Skeletal muscle satellite cell (primary cell): ENCODE data around the gene NAP1L5. TPM values are rescaled to one million over a fixed set of nuclear protein-coding genes. Genes with fewer than 3 reads are reported as not detected.

Experiments
- H3K27me3 ChIP-seq: 2 replicates; pipeline ENCODE4 v1.7.0; 2013; ENCODE audit warnings: low read length; ENCODE audit not compliant: control insufficient read depth, insufficient read depth
- H3K36me3 ChIP-seq: 2 replicates; pipeline ENCODE4 v1.7.0; 2013; ENCODE audit warnings: mild to moderate bottlenecking, control low read depth, low read length; ENCODE audit not compliant: insufficient read depth
- H3K4me1 ChIP-seq: 2 replicates; pipeline ENCODE4 v1.7.0; 2013; ENCODE audit warnings: low read length; ENCODE audit not compliant: control insufficient read depth, insufficient read depth
- H3K4me2 ChIP-seq: 2 replicates; pipeline ENCODE4 v1.7.0; 2013; ENCODE audit warnings: mild to moderate bottlenecking, low read length
- H3K4me3 ChIP-seq: 2 replicates; pipeline ENCODE4 v1.7.0; 2013; ENCODE audit warnings: low read length
- H3K9ac ChIP-seq: 2 replicates; pipeline ENCODE4 v1.7.0; 2013; ENCODE audit warnings: mild to moderate bottlenecking, low read depth, low read length, moderate library complexity
- H3K9me3 ChIP-seq: replicated peaks from 2 replicates; pipeline ENCODE4 v1.7.0; 2013; ENCODE audit warnings: mild to moderate bottlenecking, control low read depth, low read length
- total RNA-seq: library from RNA; depleted of rRNA; stranded (reverse); fragments of >200 nt; gene quantifications from 2 replicates; pipeline ENCODE4 v1.2.3, GENCODE V29; 2012; rRNA removed

Gene NAP1L5
- total RNA-seq, result 7.6 and 10.9 TPM in 2 replicates

GRCh38 chr4:88697588-88698329, at the start of gene NAP1L5:
NAP1L5 (minus strand) TSS chr4:88697829; CDS start chr4:88697754, 75 bp downstream.
- H3K9me3 ChIP-seq, result no peaks in the 10 kb centered on the region
- peaks cover 17% of the 10 kb centered on the region for H3K4me1 ChIP-seq
- H3K4me3 ChIP-seq, result peak within 1 kb of the TSS; percentile 78
- H3K4me2 ChIP-seq, result peak within 1 kb of the TSS; percentile 82
- peak within 1 kb of the TSS; percentile 84 for H3K9ac ChIP-seq
- H3K27me3 ChIP-seq, result no peaks in the 10 kb centered on the region
- H3K36me3 ChIP-seq, result no peaks in the 10 kb centered on the region

GRCh38 chr4:88747351-88747750, 49.7 kb upstream of the NAP1L5 start:
- Histone ChIP-seq H3K9ac (no peak overlapping the region), H3K4me1 (peaks cover 33% of the 10 kb centered on the region), H3K4me3 (no peak overlapping the region), H3K36me3 (peaks cover 26% of the 10 kb centered on the region), H3K9me3 (no peaks in the 10 kb centered on the region), H3K27me3 (no peaks in the 10 kb centered on the region), H3K4me2 (no peak overlapping the region)

- Histone ChIP-seq H3K27me3 (no peaks in the 10 kb centered on the region), H3K4me2 (no peak overlapping the region), H3K9ac (no peak overlapping the region), H3K36me3 (peaks cover 26% of the 10 kb centered on the region), H3K4me1 (peaks cover 27% of the 10 kb centered on the region), H3K4me3 (no peak overlapping the region), H3K9me3 (no peaks in the 10 kb centered on the region)
These were observed 48.6 kb upstream of the NAP1L5 start for GRCh38 chr4:88746206-88746605.

GRCh38 chr4:88745581-88746163, 48.0 kb upstream of the NAP1L5 start:
- Histone ChIP-seq H3K4me2 (no peak overlapping the region), H3K27me3 (no peaks in the 10 kb centered on the region), H3K9me3 (no peaks in the 10 kb centered on the region), H3K4me1 (peaks cover 26% of the 10 kb centered on the region), H3K4me3 (no peak overlapping the region), H3K36me3 (peaks cover 26% of the 10 kb centered on the region), H3K9ac (no peak overlapping the region)

GRCh38 chr4:88745175-88745574, 47.5 kb upstream of the NAP1L5 start:
- H3K36me3 ChIP-seq, result peaks cover 24% of the 10 kb centered on the region
- no peaks in the 10 kb centered on the region for H3K9me3 ChIP-seq
- no peaks in the 10 kb centered on the region for H3K27me3 ChIP-seq
- H3K4me3 ChIP-seq, result no peak overlapping the region
- H3K9ac ChIP-seq, result no peak overlapping the region
- no peak overlapping the region for H3K4me2 ChIP-seq
- peaks cover 26% of the 10 kb centered on the region for H3K4me1 ChIP-seq

- Histone ChIP-seq H3K36me3 (peaks cover 18% of the 10 kb centered on the region), H3K27me3 (no peaks in the 10 kb centered on the region), H3K9ac (no peak overlapping the region), H3K9me3 (no peaks in the 10 kb centered on the region), H3K4me3 (no peak overlapping the region), H3K4me1 (peaks cover 26% of the 10 kb centered on the region), H3K4me2 (no peak overlapping the region)
These were observed 47.0 kb upstream of the NAP1L5 start for GRCh38 chr4:88744609-88745008.

- Histone ChIP-seq H3K4me3 (no peak overlapping the region), H3K36me3 (peaks cover 13% of the 10 kb centered on the region), H3K4me1 (peaks cover 26% of the 10 kb centered on the region), H3K4me2 (no peak overlapping the region), H3K9ac (peak overlapping the region; percentile 43), H3K9me3 (no peaks in the 10 kb centered on the region), H3K27me3 (no peaks in the 10 kb centered on the region)
These were observed 46.1 kb upstream of the NAP1L5 start for GRCh38 chr4:88743696-88744095.

GRCh38 chr4:88742561-88742960, 44.9 kb upstream of the NAP1L5 start:
- H3K9me3 ChIP-seq, result no peaks in the 10 kb centered on the region
- no peak overlapping the region for H3K4me2 ChIP-seq
- H3K36me3 ChIP-seq, result peaks cover 6% of the 10 kb centered on the region
- H3K9ac ChIP-seq, result no peak overlapping the region
- H3K4me1 ChIP-seq, result peaks cover 37% of the 10 kb centered on the region
- no peak overlapping the region for H3K4me3 ChIP-seq
- no peaks in the 10 kb centered on the region for H3K27me3 ChIP-seq

GRCh38 chr4:88738180-88738579, 40.6 kb upstream of the NAP1L5 start:
- H3K9ac ChIP-seq, result peak overlapping the region; percentile 50
- H3K4me1 ChIP-seq, result peaks cover 62% of the 10 kb centered on the region
- no peaks in the 10 kb centered on the region for H3K9me3 ChIP-seq
- peak overlapping the region; percentile 68 for H3K4me2 ChIP-seq
- peaks cover 4% of the 10 kb centered on the region for H3K36me3 ChIP-seq
- H3K4me3 ChIP-seq, result no peak overlapping the region
- H3K27me3 ChIP-seq, result no peaks in the 10 kb centered on the region

- H3K4me2 ChIP-seq, result peak overlapping the region; percentile 68
- H3K9me3 ChIP-seq, result no peaks in the 10 kb centered on the region
- H3K4me3 ChIP-seq, result peak overlapping the region; percentile 54
- peaks cover 55% of the 10 kb centered on the region for H3K4me1 ChIP-seq
- peaks cover 4% of the 10 kb centered on the region for H3K36me3 ChIP-seq
- no peaks in the 10 kb centered on the region for H3K27me3 ChIP-seq
- H3K9ac ChIP-seq, result peak overlapping the region; percentile 50
These were observed 39.8 kb upstream of the NAP1L5 start for GRCh38 chr4:88737307-88737941.

GRCh38 chr4:88736264-88736663, 38.6 kb upstream of the NAP1L5 start:
- Histone ChIP-seq H3K4me2 (peak overlapping the region; percentile 26), H3K27me3 (no peaks in the 10 kb centered on the region), H3K4me1 (peaks cover 48% of the 10 kb centered on the region), H3K4me3 (no peak overlapping the region), H3K9ac (peak overlapping the region; percentile 50), H3K36me3 (peaks cover 4% of the 10 kb centered on the region), H3K9me3 (no peaks in the 10 kb centered on the region)
